ENCODE measurements around the gene TNC.

Gene TNC

GRCh38 chr9:115117999-115118878 lies at the start of gene TNC:
Gene TNC, minus strand, starts transcription at chr9:115118157. Its CDS starts 27,139 bp downstream, at chr9:115091018.
- DNase-seq: no peak

DNA sequence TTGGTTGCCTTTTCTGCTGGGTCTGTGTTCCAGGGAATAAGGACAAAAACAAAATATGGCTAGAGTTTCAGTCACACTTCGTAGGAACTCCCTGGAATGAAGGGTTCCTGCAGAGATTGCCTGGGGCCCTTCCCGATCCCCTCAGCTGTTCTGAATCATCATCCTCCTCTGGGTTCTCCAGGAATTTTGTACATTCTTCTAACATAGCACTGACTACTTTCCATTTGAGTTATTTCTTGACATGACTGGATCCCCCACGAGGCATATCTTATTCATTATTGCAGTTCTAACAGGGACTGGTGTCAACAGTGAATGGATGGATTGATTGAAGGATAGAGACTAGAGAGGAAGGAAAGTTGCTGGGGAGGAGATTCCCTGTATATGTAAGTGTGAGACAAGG lies 49.2 kb upstream of the TNC start:
- no peak for DNase-seq

DNA sequence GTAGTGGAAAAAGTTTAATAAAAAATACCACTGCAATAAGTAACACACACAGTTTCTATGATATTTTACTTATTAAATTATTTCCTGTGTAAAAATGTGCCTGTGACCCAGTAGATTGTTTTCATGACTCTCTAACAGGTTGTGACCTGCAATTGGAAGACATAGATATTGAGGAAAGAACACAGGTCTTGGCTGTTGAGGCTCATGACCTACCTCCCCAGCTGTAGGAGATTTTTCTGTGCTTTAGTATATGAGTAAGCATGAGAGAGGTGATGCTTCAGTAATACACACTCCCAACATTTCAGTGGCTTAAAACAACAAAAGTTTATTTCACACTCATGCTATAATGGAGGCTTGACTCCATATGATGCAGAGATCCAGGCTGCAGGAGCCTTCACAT lies 47.3 kb upstream of the TNC start:
- DNase-seq: no peak

DNA sequence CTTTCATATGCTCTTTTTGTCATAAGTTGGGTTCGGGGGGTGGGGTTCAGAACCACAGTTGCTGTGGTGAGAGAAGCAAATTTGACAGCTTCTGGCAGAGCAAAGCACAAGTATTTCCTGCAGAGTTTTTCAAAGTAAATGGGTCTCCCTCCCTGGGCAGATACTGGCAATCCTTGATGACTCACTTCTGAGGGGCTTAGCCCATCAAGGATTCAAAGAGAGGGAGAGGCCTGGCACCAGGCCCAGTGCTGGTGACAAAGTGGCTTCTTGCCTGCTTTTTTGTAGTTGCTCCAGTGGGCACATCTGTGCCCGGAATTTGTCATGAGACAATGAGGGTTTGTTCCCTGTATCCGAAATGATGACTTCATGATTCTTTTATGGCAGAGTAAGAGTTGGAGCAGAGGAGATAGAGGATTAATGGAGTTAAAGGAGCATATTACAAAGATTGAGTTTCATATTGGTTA lies 46.6 kb upstream of the TNC start:
- no peak for DNase-seq

DNA sequence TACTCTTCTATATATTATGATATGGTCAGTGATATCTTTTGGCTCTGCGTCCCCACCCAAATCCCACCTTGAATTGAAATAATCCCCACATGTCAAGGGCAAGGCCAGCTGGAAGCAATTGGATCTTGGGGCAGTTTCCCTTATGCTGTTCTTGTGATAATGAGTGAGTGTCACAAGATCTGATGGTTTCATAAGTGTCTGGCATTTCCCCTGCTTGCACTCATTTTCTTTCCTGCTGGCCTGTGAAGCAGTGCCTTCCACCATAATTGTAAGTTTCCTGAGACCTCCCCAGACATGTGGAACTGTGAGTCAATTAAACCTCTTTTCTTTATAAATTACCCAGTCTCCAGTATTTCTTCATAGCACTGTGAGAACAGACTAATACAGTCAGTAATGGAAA lies 45.0 kb upstream of the TNC start:
- DNase-seq: no peak

- no peak for DNase-seq
These were observed 43.5 kb upstream of the TNC start for GRCh38 chr9:115161446-115161845.

GRCh38 chr9:115158661-115159481 lies 40.9 kb upstream of the TNC start:
- no peak for DNase-seq

- DNase-seq: no peak
These were observed 39.3 kb upstream of the TNC start for GRCh38 chr9:115157245-115157674.

DNA sequence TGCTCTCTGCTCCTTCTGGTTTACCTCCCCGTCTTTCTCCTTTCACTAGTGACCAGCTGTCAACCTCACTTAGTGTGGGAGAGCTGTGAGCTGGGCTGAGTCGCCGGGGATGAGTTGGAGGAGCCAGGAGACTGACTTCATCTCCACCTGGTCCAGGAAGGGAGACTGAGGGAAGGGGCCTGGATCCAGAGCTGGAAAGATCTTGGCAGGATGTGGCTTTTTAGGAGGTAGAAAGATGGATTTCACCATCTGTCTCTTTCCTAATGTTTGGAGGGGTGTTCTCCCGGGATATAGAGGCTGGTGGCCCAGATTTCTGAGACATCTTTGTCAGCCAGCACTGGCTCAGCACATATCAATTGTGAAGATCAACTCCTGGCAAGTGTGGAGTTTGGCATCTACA lies 37.1 kb upstream of the TNC start:
- no peak for DNase-seq

DNA sequence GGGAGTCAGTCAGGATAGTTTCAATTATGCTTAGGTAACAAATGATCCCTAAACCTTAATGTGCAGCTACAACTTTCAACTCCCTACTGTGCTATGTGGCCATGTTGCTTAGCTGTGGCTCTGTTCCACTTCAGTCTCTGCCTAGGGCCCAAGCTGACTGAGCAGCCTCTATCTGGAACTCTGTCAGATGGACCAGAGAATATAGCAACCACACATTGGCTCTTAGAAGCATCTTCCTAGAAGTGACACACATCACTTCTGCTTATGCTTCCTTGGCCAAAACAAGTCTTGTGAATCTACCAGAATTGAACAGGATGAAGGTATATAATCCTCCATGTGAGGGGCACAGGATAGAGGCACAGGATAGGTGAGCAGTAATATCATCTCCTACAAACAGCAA lies 36.7 kb upstream of the TNC start:
- no peak for DNase-seq

DNA sequence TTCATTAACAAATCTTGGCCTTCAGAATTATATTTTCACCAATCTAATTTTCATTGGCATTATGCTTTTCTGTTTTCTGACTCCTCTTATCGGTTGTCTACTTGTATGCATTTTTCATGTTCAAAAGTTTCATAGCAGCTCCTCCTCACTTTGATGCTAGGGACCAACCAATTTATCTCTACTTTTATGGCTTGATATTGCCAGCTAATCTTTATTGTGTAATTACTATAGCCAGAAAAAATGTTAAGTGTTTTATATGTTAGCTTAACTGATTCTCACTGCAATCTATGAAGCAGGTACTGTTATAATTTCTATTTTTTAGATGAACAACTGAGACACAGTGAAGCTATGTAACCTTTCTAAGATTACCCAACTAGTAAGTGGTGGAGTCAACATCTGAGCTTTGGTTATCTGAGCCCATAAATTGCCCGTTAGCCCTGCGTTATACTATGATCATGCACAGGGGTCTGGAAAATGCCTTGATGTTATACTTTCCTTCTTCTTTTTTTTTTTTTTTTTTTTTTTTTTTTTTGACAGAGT lies 34.4 kb upstream of the TNC start:
- no peak for DNase-seq

- no peak for DNase-seq
These were observed 30.8 kb upstream of the TNC start for GRCh38 chr9:115148721-115149120.

- DNase-seq: no peak
These were observed 28.6 kb upstream of the TNC start for GRCh38 chr9:115146581-115147021.

DNA sequence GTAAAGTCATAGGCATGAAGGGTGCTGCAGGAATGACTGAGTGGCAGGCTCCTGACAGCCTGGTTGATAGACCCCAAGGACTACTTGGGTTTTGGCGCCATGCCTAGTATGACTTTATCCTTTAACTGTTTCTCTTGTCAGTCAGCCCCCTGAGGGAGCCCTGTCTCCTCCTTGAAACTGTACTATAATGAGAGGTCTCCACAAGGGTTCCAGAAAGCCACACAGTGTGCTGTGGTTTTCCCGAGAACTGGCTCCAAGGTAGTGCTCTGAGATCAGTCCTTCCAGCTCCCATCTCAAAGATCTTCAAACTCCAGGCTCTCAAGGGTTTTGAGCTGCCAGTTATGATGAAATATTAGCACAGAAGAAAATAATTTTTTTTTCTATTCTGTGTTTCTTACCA lies 26.7 kb upstream of the TNC start:
- DNase-seq: no peak

DNA sequence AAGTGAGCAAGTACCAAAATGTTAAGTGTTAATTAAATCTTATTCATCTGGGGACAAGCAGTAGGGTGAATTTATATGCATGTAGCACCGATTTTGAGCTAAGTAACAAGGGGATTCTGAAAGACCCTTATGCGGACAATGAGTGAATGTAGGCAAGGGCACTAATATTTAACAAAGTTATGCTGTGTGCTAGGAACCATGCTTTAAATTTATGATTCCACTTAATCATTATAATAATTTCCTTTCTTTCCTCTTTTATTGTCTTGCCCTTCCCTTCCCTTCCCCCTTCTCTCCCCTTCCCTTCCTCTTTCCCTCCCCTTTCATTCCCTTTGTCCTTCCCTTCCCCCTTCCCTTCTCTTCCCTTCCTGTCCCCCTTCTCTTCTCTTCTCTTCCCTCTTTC lies 25.7 kb upstream of the TNC start:
- no peak for DNase-seq

DNA sequence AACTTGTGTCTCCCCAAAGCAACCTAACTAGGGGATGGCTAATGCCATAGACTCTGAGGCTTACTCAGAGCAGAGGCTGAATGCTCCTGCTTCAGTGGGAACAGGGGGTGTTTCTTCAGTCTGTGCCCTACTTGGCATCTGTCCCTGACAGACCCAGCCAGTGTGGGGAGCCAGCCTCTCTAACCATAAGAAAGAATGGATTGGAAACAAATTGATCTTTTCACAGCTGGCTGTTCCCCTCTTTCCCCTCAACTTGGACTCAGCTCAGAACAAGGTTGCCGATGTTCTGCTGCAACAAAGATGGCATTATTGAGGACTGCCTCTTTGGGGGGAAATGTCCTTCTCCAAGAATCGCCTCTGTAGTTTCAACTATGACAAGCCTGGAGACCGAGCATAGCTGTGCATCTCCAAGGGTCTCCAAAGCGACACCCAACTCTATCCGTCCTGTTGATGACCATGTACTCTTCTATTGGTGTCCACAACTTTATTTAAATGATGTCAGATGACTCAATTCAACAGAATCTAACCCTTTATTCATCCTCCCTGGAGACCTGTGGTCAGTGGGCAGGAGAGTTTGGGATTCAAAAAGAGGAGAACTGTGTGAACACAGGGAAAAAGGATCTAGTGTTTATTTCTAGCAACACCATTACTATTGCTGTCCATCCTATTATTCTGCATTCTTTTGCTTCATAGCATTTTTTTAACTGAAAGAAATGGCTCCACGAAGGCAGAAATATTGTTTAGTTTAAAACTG lies 24.7 kb upstream of the TNC start:
- DNase-seq: no peak

GRCh38 chr9:115142090-115142489 lies 24.1 kb upstream of the TNC start:
- no peak for DNase-seq

DNA sequence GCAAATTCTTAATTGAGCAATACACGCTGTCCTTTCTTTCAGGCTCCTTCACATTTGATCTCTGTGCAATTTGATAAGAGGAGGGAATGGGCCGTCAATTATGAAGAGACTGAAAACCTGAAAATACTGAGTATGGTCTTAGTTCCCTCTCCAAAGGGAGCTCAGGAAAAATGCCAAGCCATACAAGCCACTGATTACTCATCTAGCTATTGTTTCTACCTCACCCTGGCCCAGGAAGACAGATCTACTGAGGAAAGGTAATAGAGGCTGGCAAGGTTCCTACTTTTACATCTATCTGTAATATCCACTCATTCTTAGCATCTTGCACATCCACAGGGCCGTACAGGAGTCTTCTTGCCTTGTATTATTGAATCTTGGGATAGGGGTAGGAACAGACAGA lies 23.7 kb upstream of the TNC start:
- no peak for DNase-seq

GRCh38 chr9:115138151-115138550 lies 20.2 kb upstream of the TNC start:
- no peak for DNase-seq

- DNase-seq: no peak
These were observed 19.6 kb upstream of the TNC start for GRCh38 chr9:115137526-115137925.

GRCh38 chr9:115135821-115136778 lies 18.1 kb upstream of the TNC start:
- no peak for DNase-seq

DNA sequence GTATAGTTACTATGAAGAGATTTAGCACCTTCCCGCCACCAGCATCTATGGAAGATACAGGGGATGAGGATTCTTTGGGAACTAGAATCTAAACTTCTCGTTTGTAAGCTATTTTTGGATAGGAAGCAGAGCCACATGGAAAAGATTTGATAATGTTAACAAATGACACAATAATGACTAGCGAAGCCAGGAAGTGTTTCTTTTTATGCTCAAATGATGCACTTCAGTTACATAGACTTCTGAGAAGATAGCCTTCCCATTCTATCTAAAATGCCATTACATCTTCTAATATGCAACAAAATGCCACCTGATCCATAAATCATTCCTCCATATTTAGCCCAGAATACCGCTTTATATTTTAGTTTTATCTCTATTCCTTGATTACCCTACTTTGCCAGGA lies 17.0 kb upstream of the TNC start:
- no peak for DNase-seq

All from GF-D8 (cell line).